Inferior parietal cortex (tissue), 1 donor: ENCODE measurements around the gene STARD7.
"Not testable (repeated sequence)": the region's sequence is repeated elsewhere in the genome, so short reads cannot be mapped to it uniquely, and the experiment has no call there.

Source experiments
- DNase-seq: peaks from one replicate; pipeline ENCODE4 v3.0.0-alpha.2; 2016; ENCODE audit errors: extremely low spot score

Gene STARD7

DNA sequence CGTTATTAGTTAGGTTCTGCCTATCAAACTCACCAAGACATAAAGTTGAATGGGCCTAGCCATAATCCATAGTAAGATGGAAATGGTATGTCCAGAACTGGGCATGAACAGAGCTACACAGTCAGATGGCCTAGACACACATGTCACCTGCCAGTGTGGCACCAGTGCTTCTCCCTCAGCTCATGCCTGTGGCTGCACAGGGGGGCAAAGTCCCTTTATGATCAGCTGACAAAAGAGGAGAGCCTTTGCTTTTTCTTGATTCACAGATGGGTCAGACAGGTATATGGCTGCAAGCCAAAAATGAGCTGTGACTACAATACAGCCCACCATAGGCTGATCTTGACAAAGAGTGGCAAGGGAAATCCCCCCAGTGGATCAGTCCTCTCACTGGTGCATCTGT, 28.3 kb upstream of the STARD7 start:
- DNase-seq, result no peak

DNA sequence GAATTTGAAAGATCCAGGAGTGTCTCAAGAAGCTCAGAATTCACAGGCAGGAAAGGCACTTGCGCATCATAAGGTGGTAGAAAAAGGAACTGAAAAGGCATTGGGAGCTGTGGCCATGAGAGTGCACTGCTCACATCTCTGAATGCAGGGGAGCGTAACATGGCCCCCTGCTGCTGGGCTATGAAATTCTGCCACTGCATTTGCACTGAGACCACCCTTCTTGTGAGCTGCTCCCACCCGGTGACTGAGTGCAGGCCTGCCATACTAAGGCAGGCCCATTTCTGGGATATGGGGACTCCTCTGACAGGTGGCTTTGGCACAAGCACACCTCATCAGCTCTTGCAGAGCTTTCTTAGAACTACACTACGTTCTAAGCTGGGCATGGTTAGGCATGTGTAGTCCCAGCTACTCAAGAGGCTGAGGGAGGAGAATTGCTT, 25.3 kb upstream of the STARD7 start:
- no peak for DNase-seq

GRCh38 chr2:96233436-96233835, 24.8 kb upstream of the STARD7 start:
- DNase-seq, result no peak

DNA sequence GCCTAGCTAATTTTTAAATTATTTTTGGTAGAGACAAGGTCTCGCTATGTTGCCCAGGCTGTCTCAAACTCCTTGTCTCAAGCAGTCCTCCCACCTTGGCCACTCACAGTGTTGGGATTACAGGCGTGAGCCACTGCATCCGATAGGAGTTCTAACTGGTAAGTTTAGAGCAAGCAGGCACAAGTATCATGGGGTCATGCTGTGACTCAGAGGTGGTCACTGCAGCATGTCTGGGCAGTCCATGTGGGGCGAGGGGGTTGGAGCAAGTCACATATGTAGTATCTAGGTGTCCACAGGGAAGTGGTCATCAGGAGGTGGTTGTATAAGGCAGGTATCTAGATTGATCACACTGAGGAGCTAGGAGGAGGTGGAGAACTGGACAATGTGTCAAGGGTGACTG, 22.7 kb upstream of the STARD7 start:
- no peak for DNase-seq

DNA sequence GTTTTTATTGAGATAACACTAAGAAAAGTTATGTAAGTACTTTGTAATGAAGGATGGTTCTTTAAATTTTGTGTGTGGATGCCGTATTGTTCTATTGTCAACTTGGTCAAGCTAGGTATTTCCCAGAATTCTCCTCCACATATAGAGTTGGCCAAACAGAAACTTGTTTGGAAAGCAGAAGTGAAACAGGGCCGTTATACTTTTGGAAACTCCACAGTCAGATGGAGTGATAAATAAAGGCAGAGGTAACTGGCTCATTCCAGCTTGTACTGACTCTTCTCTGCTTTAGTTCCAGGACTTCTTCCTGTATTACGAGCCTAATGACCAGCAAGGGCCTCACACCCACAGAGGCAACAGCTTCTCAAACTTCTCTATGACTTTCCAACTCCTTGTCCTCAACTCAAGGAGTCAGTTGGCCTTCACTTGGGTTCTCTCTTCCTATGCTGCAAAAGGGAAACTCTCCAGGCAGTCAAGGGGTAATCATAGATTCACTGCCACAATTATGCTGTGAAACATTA, 16.4 kb upstream of the STARD7 start:
- no peak for DNase-seq

- DNase-seq, result not testable (repeated sequence)
Observed at GRCh38 chr2:96221106-96221505, 12.5 kb upstream of the STARD7 start.

DNA sequence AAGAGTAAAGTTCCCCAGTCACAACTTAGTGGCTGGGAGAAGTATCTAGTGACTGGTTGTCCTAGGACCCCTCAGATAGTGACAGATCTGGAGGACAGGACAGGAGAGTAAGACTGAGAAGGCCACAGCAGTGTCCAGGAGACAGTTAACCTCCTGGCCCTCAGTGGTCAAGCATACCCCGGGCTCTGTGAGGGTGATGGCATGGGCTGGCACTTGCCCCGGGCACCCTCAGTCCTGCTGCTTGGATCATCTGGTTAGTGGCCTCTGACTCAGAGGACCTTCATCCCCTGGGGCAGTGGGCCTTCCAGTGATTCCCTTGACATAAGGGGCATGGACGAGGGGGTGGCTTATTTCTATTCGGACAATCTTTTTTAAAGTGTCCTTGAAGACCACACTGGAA, 11.3 kb upstream of the STARD7 start:
- not testable (repeated sequence) for DNase-seq

DNA sequence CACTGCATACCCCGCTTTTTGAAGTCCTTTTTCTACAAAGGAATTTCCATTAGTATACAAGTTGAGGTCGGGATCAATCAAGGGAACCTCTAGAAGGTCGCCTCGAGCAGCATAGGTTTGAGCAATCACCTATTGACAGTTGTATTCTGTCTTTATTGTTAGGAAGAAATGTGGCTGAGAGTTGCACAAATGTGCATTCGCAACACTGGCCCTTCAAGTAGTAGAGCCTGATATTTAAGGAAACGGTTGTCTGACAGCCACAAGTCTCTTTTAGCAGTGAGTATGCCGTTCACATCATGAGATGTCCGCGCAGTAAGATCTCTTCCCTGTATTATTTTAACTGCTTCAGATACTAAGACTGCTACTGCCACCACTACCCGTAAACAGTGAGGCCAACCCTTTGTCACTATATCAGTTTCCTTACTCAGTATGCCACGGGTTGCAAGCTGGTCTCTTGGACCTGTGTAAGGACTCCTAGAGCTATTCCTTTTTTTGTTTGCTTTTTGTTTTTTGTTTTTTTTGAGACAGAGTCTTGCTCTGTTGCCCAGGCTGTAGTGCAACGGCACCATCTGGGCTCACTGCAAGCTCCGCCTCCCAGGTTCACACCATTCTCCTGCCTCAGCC, 10.0 kb upstream of the STARD7 start:
- DNase-seq, result no peak

- DNase-seq, result no peak
Observed at GRCh38 chr2:96214554-96214953, 5.9 kb upstream of the STARD7 start.

GRCh38 chr2:96213379-96213778, 4.8 kb upstream of the STARD7 start:
- no peak for DNase-seq

DNA sequence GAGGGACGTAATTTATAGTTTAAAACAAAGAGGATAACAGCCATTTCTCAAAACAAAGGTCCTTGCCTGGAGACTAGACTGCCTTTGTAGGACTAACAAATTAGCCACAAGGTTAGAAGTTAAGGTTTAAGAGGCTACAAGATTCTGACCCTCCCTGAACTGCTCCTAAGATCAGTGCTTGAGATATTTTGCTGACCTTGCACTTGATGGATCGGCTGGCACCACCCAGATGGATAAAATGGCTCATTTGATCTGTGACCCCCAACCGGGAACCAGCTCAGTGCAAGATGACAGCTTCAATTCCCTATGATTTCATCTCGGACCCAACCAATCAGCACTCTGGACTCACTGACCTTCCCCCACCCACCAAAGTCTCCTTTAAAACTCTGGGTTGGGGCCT, 3.7 kb upstream of the STARD7 start:
- DNase-seq, result no peak

- DNase-seq, result no peak
Observed at GRCh38 chr2:96209729-96210085, 1.1 kb upstream of the STARD7 start.

GRCh38 chr2:96209011-96209728, 543 bp upstream of the STARD7 start:
- no peak for DNase-seq

GRCh38 chr2:96207774-96208142, 869 bp downstream of the STARD7 start:
- no peak for DNase-seq

DNA sequence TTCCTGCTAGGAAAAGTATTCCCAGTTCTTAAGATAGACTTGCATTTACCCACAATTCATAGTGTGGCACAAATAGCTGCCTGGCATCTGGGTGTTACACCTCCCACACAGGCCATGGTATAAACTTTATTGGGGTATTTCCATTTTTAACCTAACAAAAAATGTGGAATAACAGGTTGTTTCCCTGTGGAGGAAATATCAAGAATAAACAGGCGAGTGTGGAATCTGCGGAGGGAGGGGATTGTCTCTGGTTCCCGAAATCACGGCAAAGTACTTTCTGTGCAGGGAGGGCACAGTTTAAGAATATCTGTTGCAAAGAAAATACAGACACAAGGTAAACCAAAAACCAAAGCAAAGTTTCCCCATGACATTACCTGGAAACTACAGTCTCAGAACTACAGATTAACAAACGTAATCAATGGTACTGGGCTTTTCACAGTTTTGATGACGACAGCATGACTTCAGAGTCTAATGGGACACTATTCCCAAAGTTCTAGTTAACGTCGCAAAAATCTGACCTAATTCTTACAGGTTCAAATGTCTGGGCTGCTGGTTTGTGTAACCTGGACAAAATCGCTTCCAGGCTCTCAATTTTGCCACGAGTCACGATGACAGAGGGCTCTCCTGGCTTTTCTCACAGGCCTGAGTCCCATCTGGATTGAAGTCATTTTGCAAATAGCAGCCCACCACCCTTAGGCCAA, 1.4 kb downstream of the STARD7 start:
- DNase-seq, result no peak

DNA sequence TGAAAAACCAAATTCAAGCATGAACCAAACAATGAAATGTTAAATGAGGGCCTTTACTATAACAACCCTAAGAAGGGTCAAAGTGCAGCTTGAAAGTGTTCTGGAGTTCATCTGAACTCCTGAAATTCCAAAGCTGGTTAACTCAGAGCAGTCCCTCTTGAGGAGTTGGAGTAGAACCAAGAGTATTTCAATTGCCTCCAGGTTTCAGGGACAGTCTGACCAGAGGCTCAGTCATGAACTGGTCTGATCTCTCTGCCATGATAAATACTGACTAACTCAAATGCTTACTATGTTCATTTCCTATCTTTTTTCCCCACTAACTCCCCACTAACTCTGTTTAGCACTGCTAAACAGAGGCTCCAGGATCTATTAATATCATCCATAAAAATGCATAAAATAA, 2.7 kb downstream of the STARD7 start:
- DNase-seq, result no peak

- peak; percentile 81 for DNase-seq
Observed at GRCh38 chr2:96204836-96205624, 3.6 kb downstream of the STARD7 start.

- no peak for DNase-seq
Observed at GRCh38 chr2:96203130-96204028, 5.2 kb downstream of the STARD7 start.

DNA sequence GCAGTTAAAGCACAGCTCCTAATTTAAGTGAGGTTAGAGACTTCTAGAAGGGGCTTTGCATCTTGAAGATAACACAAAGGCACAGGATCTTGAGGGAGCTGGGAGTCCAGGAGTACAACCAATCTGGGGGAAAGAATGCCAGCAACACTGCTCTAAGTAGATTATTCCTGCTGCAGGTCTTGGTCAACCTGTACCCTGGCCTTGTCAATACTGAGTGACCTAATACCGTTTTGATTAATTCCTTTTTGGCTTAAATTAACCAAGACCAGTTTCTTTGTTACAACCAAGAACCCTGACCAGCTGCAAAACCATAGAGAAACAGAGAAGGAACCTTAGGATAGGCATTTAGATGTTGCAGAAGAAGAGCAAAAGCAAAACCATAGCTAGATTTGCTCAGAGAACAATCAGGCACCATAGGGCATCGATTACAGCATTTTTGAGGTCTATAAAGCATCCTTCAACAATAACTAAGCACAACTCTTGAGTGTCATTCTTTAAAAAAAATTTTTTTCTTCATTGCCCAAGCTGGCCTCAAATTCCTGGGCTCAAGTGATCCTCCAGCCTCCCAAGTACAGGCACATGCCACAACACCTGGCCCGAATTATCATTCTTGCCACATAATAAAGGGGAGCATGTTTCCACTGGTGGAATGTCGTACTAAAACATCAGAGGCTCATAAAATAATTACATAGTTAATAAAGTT, 6.3 kb downstream of the STARD7 start:
- no peak for DNase-seq

DNA sequence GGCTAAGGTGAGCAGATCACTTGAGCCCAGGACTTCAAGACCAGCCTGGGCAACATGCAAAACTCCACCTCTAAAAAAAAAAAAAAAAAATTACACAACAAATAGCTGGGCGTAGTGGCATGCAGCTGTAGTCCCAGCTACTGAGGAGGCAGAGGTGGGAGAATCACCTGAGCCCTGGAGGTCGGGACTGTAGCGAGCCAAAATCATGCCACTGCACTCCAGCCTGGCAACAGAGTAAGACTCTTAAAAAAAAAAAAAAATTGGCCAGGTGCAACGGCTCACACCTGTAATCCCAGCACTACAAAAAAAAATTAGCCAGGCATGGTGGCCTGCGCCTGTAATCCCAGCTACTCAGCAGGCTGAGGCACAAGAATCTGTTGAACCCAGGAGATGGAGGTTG, 7.3 kb downstream of the STARD7 start:
- no peak for DNase-seq
